ENCODE data around the gene CHPF2.

The CHPF2 gene

DNA sequence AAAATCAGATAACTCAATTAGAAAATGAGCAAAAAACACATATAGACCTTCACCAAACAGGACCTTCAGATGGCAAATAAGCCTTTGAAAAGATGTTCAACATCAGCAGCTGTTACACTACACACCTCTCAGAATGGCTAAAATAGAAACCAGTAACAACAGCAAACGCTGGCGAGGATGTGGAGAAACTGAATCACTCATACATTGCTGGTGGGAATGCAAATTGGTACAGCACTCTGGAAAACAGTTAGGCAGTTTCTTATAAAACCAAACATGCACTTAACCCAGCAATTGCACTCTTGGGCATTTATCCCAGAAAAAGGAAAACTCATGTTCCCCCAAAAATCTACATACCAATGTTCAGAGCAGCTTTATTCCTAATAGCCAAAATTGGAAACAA is 53.9 kb downstream of the CHPF2 start:
- DNase-seq (ENCODE audit: low read depth) = no peak

Measured in T-helper 22 cell (primary cell).